NCI-H1436 (cell line): ENCODE data around the gene RAPGEF4.
"Not testable (repeated sequence)": the region's sequence is repeated elsewhere in the genome, so short reads cannot be mapped to it uniquely, and the experiment has no call there.

ENCODE experiments used
- DNase-seq: peaks from one replicate; lab custom pipeline; 2025; lab: John Stamatoyannopoulos, UW

Gene RAPGEF4

DNA sequence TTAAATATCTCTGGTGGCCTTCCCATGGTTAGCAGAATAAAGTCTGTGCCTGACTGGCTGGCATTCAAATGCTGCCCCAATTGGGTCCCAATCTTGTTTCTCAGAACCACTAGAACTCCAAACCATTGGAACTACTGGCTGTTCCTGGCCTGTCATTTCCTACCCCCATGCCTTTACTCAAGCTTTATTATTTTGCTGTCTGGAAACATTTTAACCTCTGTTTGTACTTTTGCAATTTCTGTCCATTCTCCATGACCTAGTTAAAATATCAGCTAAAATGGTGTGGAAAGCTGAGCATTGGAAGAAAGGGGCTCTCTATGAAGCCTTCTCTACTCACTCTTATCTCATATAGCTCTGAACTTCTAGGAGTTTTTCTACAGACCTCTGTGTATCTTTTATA, 38.7 kb downstream of the RAPGEF4 start:
- DNase-seq: no peak

DNA sequence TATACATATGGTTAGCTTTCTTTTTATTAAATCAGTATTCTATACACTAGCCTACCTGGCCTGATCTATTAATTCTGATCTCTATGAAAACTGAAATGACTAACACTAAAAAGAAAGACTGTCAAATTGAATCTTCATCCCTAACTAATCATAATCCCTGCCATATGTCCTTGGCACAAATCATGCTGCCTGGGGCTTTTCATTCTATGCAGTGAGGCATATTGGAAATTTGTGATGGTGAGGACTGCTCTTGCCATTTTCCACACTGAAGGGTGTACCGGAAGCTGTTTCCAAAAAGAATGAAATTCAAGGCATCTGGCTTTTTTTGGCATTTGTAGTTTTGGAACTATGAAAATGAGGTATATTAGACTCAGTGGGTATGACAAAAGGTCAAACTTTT, 39.7 kb downstream of the RAPGEF4 start:
- DNase-seq: no peak

DNA sequence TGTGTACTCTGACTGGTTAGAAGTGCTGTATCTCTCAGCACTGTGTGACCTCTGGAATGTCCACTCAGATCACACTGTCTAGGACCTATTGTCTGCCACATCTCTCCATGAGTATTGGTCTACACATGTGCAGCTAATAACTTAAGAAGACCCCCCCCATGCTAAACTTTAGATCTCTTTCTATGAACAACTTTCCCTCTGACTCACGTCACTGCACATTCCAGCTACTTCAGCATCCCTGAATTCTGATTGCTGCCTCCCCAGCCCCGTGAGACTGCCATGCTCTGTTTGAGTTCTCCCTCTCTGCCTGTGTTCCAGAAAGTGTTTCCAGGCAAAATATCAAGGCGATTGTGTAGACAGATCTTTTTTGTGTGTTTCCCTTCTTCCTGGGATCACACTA, 41.8 kb downstream of the RAPGEF4 start:
- no peak for DNase-seq

DNA sequence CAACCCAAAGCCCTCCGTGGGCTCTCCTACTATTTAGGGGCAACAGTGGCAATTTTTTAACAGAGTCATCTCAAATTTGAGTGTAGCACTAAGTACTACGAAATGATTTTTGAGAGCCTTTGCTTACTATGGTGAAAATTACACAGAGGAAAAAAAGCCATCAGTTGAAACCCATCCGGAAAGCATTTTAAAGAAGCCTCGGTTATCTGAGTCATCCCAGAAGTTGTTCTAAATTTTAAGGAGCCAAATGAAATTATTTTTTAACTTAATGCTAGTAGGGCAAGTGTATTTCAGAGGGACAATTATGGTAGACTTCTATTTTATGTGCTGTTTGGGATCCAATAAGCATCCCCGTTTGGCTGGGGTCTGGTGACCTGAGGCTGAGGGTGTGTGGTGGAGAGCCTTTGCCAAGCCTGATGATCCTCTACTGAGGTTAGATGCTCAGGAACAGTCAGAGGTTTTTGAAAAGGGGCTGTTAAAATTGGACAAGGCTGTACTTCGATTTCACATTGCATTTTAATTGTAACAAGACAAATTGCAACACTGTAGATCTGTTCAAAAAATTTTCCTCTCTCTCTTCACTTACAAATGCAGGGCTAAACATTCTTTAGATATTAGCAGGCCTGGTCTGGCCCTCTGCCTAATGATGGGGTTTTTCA, 47.0 kb downstream of the RAPGEF4 start:
- DNase-seq: no peak

DNA sequence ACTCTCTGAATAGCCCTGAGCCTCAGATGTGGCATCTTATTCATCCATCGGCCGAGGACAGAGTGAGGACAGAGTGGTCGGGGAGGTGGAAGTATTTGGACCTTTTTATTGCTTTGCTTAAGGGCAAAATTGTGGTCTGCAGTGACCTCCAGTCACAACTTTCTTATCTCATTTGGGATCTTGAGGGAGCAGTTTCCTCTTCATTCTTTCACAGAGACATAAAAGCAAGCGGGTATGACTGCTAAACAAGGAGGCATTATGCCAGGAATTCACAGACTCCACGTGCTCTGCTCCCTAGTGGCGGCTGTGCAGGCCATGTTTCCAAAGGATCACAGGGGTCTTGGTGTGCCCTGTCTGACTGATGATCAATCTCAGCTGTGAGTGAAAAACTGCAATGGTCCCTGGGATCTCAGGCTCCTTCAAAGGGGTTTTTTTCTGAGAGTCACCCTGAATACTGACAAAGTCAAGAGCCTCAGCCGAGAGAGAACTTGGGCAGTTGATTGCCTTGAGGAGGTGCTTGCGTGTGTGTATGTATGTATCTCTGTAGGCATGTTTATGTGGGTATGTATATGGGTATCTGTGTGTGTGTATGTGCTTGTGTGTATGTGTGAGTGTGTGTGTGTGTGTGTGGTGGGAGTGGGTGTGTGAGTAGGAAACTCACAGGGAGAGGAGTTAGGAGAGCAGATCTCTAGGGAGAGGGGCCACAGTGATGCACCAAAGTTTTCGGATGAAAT, 47.7 kb downstream of the RAPGEF4 start:
- no peak for DNase-seq

DNA sequence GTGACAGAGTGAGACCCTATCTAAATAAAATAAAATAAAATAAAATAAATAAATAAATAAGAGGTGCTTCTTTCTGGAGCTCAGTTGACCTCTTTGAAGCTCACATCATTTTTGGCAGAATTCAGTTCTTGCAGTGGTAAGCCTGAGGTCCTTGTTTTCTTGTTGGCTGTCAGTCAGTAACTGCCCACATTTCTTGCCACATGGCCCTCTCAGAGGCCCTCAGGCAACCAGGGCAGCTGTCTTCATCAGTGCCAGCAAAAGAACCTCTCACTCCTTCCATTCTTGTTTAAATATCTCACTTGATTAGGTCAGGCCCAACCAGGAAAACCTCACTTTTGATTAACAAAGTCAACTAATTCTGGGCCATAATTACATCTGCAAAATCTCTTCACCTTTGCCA, 53.2 kb downstream of the RAPGEF4 start:
- DNase-seq: no peak

DNA sequence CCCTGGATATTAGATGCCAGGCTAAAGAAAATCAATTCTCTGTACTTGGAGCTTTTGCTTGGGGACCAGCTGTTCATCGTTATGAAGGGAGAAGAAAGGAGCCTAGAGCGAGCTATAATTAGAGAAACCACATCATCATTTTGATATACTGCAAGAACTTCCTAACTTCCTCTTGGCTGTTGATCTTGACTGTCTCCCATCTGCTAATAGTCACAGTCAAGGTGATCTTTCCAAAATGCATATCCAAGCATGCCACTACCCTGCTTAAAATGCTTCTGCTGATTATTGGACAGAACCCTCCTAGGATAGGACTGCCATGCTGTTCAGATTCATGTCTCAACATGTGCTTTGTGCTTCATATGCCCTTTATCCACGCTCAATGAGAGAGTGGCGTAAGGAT, 54.8 kb downstream of the RAPGEF4 start:
- no peak for DNase-seq

DNA sequence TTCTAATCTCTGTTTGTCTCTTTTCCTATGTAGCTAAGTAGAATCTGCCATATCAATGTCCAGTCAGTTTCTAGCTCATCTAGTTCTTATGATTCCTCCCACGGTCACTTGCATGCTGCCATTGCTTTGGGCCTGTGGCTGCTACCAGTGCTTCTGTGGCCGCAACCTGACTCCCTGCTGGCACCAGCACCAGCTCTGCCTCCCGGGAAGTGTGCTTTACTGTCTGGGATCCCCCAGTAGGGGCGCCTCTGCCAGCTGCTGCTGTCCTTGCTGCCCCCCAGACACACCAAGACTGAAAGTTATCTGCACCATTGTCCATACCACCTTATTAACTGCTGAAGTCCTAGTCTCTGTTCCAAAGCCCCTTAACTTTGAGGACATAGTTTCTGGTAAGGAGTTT, 56.3 kb downstream of the RAPGEF4 start:
- DNase-seq: no peak

DNA sequence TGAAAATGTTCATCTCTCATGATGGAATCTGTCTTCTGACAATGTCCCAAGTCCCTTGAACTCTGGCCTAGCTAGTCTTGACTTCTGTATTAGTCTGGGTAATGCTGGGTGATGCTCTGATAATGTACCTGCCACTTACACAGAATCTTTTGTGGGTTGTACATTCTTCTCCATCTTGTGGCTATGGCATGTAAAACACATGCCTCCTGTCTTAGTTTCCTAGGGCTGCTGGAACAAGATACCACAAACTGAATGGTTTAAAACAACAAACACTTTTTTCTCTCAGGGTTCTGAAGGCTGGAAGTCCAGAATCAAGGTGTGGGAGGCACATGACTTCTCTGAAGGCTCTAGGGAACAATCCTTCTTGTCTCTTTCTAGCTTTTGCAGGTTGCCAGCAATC, 57.1 kb downstream of the RAPGEF4 start:
- no peak for DNase-seq

DNA sequence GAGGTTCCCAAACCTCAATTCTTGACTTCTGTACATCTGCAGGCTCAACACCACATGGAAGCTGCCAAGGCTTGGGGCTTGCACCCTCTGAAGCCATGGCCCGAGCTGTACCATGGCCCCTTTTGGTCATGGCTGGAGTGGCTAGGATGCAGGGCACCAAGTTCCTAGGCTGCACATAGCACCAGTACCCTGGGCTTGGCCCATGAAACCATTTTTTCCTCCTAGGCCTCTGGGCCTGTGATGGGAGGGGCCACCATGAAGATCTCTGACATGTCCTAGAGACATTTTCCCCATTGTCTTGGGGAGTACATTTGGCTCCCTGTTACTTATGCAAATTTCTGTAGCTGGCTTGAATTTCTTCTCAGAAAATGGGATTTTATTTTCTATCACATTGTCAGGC, 67.7 kb downstream of the RAPGEF4 start:
- not testable (repeated sequence) for DNase-seq

DNA sequence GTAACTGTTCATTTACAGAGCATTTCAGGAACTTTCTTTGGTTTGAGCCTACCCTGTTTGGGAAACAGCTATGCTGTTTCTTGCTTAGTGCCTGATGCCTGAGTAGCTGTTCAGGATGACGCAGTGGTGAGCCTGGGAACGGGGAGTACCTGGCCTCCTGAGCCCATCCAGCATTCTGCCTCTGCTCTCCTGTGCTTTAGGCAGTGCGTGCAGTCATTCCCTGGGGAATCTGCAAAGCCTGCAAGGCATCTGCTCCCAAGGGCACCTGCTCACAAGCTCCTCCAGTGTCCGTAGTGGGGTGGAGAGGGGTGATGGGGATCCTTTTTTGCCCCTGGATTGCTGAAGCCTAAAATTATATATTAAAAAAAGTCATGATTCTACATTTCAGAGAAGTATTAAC, 68.8 kb downstream of the RAPGEF4 start:
- DNase-seq: no peak

DNA sequence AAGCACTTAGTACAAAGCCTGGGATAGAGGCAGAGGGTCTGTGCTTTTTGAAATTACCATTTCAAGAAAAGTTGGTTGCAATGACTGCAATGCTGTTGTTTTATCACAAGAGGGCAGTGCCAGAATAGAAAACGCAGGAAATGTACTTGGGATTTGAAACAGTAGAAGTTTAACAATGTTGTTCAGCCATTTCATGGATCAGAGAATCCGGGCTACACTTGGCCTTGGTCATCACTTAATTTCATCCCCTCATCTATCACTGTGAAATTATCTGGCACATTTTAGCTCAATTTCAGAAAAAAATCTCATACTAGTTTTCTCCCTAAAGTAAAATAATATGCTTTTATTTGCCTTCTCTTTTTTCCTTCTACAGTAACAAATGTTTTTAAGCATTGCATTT, 70.8 kb downstream of the RAPGEF4 start:
- DNase-seq: peak; percentile 60

DNA sequence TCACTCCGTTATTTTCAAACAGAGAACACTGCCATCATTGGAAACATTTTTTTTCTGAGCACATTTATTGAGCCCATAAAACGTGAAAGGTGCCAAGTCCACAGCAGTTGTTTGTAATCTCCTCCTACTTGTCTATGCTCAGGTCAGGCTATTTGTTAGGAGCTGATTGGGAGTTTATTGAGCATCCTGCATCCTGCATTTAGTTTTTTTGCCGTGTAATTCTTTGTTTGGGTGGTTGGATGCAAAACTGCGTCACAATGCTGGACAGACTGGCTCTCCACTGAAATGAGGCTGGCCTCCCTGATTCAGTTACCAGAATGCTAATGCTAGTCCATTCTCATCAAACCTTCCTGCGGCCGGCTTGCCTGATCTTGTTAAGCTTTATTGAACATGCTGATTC, 71.4 kb downstream of the RAPGEF4 start:
- no peak for DNase-seq

DNA sequence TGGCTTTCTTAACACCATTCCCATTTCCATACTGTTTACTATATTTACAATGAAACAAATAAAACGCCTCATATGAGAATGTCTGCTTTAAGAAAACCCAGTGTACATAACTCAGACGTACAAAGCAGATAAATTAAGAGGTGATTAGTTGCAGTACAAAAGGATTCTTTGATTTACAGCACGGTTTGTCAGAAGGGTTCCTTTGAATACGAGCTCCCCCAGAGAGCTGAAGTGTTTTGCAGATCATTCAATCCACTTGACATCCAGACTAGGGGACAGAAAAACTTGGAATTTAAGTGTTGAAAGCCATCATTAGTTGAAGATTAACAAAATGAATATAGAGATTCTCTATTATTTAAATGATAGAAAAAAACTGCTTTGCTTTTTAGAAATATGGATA, 72.5 kb downstream of the RAPGEF4 start:
- no peak for DNase-seq

DNA sequence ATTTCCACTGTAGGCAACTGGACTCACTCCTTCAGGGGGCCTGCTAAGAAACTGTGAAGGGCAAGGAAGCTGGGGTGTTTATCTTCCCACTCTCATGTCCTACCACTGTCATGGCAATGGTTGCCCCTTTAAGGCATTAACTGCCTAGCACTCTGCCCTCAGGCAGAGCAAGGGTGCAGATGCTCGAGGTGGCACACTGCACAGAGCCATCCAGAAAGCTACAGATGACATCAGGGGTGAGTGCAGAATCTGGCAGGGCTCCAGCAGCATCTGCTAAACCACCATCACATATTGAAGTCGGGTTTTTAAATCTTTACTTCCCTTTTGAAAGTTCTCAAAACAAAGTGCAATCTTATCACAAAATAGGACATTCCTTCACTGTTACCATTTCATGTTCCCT, 75.4 kb downstream of the RAPGEF4 start:
- no peak for DNase-seq

DNA sequence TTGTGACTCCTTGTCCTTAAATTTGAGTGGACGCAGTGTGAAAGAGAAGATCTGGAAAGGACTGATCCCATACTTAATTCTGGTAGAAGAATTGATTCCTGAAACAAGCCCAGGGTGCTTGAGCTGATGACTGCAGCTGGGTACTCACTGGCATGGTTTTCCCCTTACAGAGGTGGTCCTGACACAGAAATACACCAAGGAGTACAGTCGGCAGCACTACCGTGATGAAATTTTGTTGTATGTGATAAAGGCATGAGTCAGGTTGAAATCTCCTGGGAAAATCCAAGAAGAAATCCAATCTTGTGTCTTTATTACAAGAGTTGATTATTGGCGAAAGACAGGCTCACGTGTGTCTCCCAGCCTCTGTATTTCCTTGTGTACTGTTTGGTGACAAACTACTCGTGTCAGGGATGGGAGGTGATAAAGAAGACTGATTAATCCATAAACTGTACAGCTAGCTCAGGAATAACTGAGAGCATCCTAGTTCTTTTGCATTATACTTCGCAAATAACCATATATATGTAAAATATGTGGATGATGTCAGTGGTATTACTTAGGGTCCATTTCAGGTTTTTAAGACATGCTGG, 76.6 kb downstream of the RAPGEF4 start:
- DNase-seq: no peak

DNA sequence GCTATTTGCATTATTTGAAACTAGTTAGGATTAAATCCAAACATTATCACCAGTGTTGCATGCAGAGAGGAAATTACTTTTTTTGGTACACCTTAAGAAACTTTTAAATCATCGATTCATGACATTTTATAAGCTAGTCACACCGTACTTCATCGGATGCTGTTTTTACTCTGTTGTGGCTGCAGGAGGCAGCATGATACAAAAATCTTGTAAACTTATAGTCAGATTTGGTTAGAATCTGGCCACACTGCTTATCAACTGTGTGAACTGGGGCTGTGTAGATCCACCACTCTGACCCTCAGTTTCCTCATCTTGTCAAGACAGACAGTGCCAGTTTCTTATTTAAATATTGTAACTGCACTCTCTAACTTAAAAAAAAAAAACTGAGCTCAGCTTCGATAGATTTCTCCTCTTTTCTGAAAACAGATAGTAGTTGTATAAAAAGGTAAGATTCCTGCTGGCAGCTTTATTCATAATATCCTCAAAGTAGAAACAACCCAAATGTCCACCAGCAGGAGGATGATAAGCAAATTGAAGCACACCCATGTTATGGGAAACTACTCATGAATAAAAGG, 77.8 kb downstream of the RAPGEF4 start:
- no peak for DNase-seq

DNA sequence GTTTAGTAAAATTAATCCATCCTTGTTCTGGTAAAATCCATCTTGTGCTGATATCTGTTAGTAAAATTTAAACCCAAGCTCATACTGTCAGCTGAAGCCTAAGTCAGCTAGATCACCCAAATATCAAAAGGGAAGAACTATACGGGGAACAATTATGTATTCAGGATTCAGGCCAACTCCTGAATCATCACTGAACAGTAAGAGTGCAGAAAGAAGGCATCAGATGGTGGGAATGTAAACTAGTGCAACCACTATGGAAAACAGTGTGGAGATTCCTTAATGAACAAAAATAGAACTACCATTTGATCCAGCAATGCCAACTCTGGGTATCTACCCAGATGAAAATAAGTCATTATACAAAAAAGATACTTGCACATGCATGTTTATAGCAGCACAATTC, 81.8 kb downstream of the RAPGEF4 start:
- DNase-seq: no peak

DNA sequence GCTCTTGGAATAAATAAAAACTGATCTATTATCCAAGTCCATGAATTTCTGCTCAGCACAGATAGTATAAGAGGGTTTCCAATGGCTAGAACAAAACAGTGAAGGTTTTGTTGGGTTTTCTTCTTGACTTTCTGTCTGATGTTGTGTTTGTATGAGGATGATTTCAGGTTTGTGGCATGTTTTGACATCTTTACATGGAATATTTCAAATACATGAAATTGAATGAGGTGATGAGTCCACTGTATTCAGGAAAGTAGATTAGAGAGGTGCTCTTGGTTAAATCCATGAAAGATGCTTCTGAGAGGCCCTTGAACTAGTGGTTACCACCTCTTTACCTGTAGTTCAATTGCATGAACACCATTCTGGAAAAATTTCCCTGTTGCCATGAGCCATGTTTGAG, 84.3 kb downstream of the RAPGEF4 start:
- DNase-seq: no peak

DNA sequence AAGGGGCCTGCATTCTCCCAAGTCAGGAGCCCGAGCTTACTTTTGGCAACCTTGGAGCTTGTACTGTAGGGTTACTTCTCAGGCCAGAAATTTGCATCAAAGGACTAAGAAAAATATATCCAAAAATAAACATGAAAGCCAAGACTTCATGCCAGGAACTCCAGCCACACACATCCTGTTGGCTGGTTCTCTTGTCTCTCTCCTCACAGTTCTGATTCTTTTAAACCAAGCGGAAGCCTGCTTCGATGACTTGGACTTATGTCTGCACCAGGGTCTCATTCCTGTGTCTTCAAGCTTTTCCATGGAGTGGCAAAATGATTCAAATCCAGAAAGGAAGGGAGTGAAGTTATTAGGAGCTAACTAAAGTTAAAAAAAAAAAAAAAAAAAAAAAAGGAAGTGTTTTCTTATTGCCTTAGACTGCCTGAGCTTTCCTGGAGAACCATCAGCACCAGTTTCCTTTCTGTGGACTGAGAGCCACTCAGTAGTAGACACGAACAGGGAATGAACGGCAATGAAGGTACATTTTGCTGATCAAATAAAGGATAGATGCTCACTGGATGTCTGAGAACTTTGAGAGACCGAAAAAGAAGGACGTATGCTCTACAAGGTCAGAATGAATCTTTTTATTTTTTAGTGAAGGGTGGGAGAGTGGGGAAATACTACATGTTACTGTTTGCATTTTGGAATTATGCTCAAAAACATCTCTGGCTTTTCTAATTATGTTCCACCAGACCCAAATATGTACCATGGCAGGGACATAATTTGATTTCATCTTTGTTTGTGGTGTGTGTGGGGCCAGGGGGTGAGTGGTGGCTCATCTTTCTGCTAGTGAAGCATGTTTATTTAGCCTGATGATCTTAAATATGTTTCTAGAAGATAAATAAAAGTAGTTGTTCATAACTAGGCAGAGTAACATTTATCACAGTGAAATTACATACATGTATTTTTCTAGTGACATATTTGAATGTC, 86.0 kb downstream of the RAPGEF4 start:
- DNase-seq: no peak

DNA sequence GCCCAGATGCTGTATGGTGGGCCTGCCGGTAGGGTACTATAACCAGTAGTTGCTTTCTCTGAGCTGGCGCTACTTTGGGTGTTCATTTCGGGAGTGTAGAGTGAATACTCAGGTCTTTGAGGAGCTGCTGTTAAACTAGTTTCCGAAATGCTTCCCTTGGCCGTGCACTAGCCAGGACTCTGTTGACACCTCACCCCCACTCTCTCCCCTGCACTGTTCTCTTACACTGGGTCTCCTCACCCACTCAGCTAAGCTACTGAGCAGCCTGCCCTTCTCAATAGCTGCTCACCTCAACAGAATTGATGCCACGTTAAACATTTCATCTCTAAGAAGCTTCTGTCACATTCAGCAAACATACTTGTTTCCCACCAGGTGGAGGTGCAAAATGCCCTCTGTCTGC, 86.9 kb downstream of the RAPGEF4 start:
- no peak for DNase-seq

DNA sequence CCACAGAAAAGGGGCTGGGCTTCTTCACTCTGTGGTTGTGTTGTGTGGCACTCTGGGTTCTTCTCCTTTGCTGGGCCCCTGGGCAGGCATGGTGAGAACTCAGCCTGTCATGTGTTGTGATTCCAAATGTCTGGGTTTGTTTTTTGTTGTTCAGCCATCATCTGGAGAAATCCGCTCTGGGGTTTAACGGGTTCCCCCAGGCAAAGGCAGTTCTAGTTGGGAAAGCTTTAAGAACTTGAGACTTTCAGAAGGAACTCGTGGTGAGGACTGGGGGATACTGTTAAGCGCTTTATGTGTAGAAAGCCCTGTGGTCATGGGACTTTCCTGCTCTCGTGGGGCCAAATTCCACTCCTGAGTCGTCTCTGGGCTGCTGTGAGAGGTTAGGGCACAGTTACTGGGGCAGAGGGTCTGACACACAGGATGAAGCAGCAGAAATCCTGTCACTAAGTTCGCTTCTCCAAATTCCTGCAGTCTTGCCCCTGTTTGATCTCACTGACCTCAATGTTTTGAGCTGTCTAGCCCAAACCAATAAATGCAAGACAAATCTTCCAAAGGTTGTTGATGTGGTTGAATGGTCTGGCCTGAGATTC, 87.7 kb downstream of the RAPGEF4 start:
- DNase-seq: no peak
